Parathyroid adenoma (tissue), 2 donors: ENCODE measurements around the gene MARCHF5.
"Not testable (repeated sequence)": the region's sequence is repeated elsewhere in the genome, so short reads cannot be mapped to it uniquely, and the experiment has no call there.

Experiments
- H2AFZ ChIP-seq: fragments of 300-600 bp; sonication (generic); one replicate; pipeline ENCODE4 v1.7.0; 2017; ENCODE audit warnings: antibody characterized with exemption, mild to moderate bottlenecking
- H3K27ac ChIP-seq: fragments of 300-600 bp; sonication (generic); one replicate; pipeline ENCODE4 v1.7.0; 2017
- H3K27me3 ChIP-seq: fragments of 300-600 bp; sonication (generic); one replicate; pipeline ENCODE4 v1.7.0; 2017; ENCODE audit warnings: low read length; ENCODE audit not compliant: control insufficient read depth, insufficient read depth
- H3K36me3 ChIP-seq: fragments of 300-600 bp; sonication (generic); one replicate; pipeline ENCODE4 v1.7.0; 2017; ENCODE audit warnings: low read length; ENCODE audit not compliant: control insufficient read depth, insufficient read depth
- H3K4me1 ChIP-seq: fragments of 300-600 bp; sonication (generic); one replicate; pipeline ENCODE4 v1.7.0; 2017; ENCODE audit warnings: control low read depth
- H3K4me2 ChIP-seq: fragments of 300-600 bp; sonication (generic); one replicate; pipeline ENCODE4 v1.7.0; 2017; ENCODE audit warnings: low read length
- H3K4me3 ChIP-seq: fragments of 300-600 bp; sonication (generic); one replicate; pipeline ENCODE4 v1.7.0; 2017; ENCODE audit warnings: low read depth, low read length
- H3K79me2 ChIP-seq: fragments of 300-600 bp; sonication (generic); one replicate; pipeline ENCODE4 v1.7.0; 2017; ENCODE audit warnings: control low read depth
- H3K9ac ChIP-seq: fragments of 300-600 bp; sonication (generic); one replicate; pipeline ENCODE4 v1.7.0; 2017; ENCODE audit warnings: mild to moderate bottlenecking
- H3K9me3 ChIP-seq: fragments of 300-600 bp; sonication (generic); one replicate; pipeline ENCODE4 v1.7.0; 2017; ENCODE audit warnings: low read length; ENCODE audit not compliant: control insufficient read depth
- CTCF ChIP-seq: fragments of 300-600 bp; sonication (generic); IDR thresholded peaks from one replicate; pipeline ENCODE4 v1.7.0; 2017; ENCODE audit warnings: antibody characterized with exemption, mild to moderate bottlenecking
- donor health status: primary hyperparathyroidism.

Gene MARCHF5

GRCh38 chr10:92342796-92343195 lies 51.8 kb downstream of the MARCHF5 start:
- Histone ChIP-seq H2AFZ (no peak overlapping the region), H3K9ac (no peak overlapping the region), H3K4me3 (no peak overlapping the region), H3K36me3 (no peaks in the 10 kb centered on the region), H3K79me2 (no peaks in the 10 kb centered on the region), H3K27me3 (no peaks in the 10 kb centered on the region), H3K27ac (no peak overlapping the region), H3K4me2 (no peak overlapping the region), H3K4me1 (no peaks in the 10 kb centered on the region), H3K9me3 (no peaks in the 10 kb centered on the region)
- no peak for TF ChIP-seq CTCF

- not testable (repeated sequence) for H3K27me3 ChIP-seq, H3K36me3 ChIP-seq, H3K9ac ChIP-seq, H3K27ac ChIP-seq, H3K9me3 ChIP-seq, H3K4me3 ChIP-seq, H3K79me2 ChIP-seq, H3K4me2 ChIP-seq, H3K4me1 ChIP-seq, H2AFZ ChIP-seq
Observed at GRCh38 chr10:92345575-92345974, 54.6 kb downstream of the MARCHF5 start.

- not testable (repeated sequence) for H3K27ac ChIP-seq, H3K4me1 ChIP-seq, H3K9ac ChIP-seq, H3K4me3 ChIP-seq, H2AFZ ChIP-seq, H3K79me2 ChIP-seq, H3K27me3 ChIP-seq, H3K9me3 ChIP-seq, H3K4me2 ChIP-seq, H3K36me3 ChIP-seq
Observed at GRCh38 chr10:92347035-92347676, 56.2 kb downstream of the MARCHF5 start.

GRCh38 chr10:92350411-92350810 lies 59.4 kb downstream of the MARCHF5 start:
- Histone ChIP-seq H3K9me3 (no peaks in the 10 kb centered on the region), H3K79me2 (no peaks in the 10 kb centered on the region), H3K4me1 (no peaks in the 10 kb centered on the region), H3K4me3 (no peak overlapping the region), H3K27ac (no peak overlapping the region), H3K9ac (no peak overlapping the region), H3K4me2 (no peak overlapping the region), H3K27me3 (no peaks in the 10 kb centered on the region), H2AFZ (no peak overlapping the region), H3K36me3 (no peaks in the 10 kb centered on the region)
- TF ChIP-seq CTCF: no peak

- Histone ChIP-seq H3K27ac (no peak overlapping the region), H3K9me3 (no peaks in the 10 kb centered on the region), H2AFZ (no peak overlapping the region), H3K9ac (no peak overlapping the region), H3K27me3 (no peaks in the 10 kb centered on the region), H3K4me2 (no peak overlapping the region), H3K36me3 (no peaks in the 10 kb centered on the region), H3K4me1 (no peaks in the 10 kb centered on the region), H3K79me2 (no peaks in the 10 kb centered on the region), H3K4me3 (no peak overlapping the region)
- TF ChIP-seq CTCF: no peak
Observed at GRCh38 chr10:92354587-92354986, 63.6 kb downstream of the MARCHF5 start.

- Histone ChIP-seq H3K4me1 (no peaks in the 10 kb centered on the region), H3K36me3 (no peaks in the 10 kb centered on the region), H3K79me2 (no peaks in the 10 kb centered on the region), H3K4me3 (no peak overlapping the region), H3K9me3 (no peaks in the 10 kb centered on the region), H3K9ac (no peak overlapping the region), H2AFZ (no peak overlapping the region), H3K27ac (no peak overlapping the region), H3K4me2 (no peak overlapping the region), H3K27me3 (no peaks in the 10 kb centered on the region)
- TF ChIP-seq CTCF: no peak
Observed at GRCh38 chr10:92356041-92356440, 65.1 kb downstream of the MARCHF5 start.
